Endothelial cell of umbilical vein (primary cell): ENCODE results near the gene HCN1. TPM values are rescaled to one million over a fixed set of nuclear protein-coding genes. Genes with fewer than 3 reads are reported as not detected.

Experiments
- BruUV-seq: library from RNA; stranded (reverse); fragments of 400-500 nt; replicated peaks from 2 replicates; lab custom pipeline; 2021; lab: Mats Ljungman, UMichigan
- CTCF ChIA-PET: fragments of 300-600, 350-600 bp; sonication (Branson Sonifier 250); formaldehyde crosslinking; loops from one replicate; lab custom pipeline; 2021; ENCODE audit warnings: antibody characterized with exemption, inconsistent platforms; lab: Charles Lee
- POLR2A ChIA-PET: fragments of 300-600, 350-600 bp; sonication (Branson Sonifier 250); formaldehyde crosslinking; loops from one replicate; lab custom pipeline; 2021; ENCODE audit warnings: antibody characterized with exemption, inconsistent platforms; lab: Charles Lee
- DNase-seq: peaks from one replicate; pipeline ENCODE4 v3.0.0-alpha.2; 2011; ENCODE audit warnings: low read depth, low spot score
- FAIRE-seq: peaks from 2 replicates; lab custom pipeline; 2011; peaks lifted over from hg19 to GRCh38; lab: Jason Lieb, UNC
- H2AFZ ChIP-seq: 2 replicates; pipeline ENCODE4 v1.6.0; 2012; ENCODE audit warnings: low read depth, low read length, control low read depth, inconsistent platforms
- H3K27ac ChIP-seq: 2 replicates; pipeline ENCODE4 v1.5.1; 2011; ENCODE audit warnings: low read depth, mild to moderate bottlenecking, control low read depth, low read length, moderate library complexity; ENCODE audit not compliant: insufficient read depth
- H3K27me3 ChIP-seq, 2 experiments: 2 replicates each; pipeline versions ENCODE4 v1.6.0 to v1.6.1; 2011; ENCODE audit warnings: low read length in 2 of 2, mixed read lengths in 1 of 2; ENCODE audit not compliant: control insufficient read depth in 2 of 2, insufficient read depth in 2 of 2
- H3K36me3 ChIP-seq, 2 experiments: 2 replicates in 1 of 2; 3 replicates in 1 of 2; pipeline ENCODE4 v1.5.1; 2011; ENCODE audit warnings: low read length in 2 of 2, mild to moderate bottlenecking in 1 of 2, moderate library complexity in 1 of 2; ENCODE audit not compliant: control insufficient read depth in 2 of 2, insufficient read depth in 2 of 2; ENCODE audit errors: extremely low read depth in 1 of 2
- H3K4me1 ChIP-seq: 3 replicates; pipeline ENCODE4 v1.5.1; 2011; ENCODE audit warnings: mild to moderate bottlenecking, low read length; ENCODE audit not compliant: control insufficient read depth, insufficient read depth; ENCODE audit errors: extremely low read depth
- H3K4me2 ChIP-seq: 2 replicates; pipeline ENCODE4 v1.6.1; 2011; ENCODE audit warnings: low read length, control low read depth, mixed read lengths; ENCODE audit not compliant: insufficient read depth
- H3K4me3 ChIP-seq, 3 experiments: fragments of 200-600 bp in 1 of 3; sonication (generic), shearing (Covaris generic) in 1 of 3; replicated peaks in 1 of 3; 2 replicates each; pipeline ENCODE4 v1.5.1; 2011 to 2016; ENCODE audit warnings: control low read depth in 3 of 3, low read length in 3 of 3, mild to moderate bottlenecking in 2 of 3, inconsistent platforms in 1 of 3, low read depth in 1 of 3, moderate library complexity in 1 of 3; ENCODE audit not compliant: insufficient read depth in 1 of 3
- H3K79me2 ChIP-seq: 2 replicates; pipeline ENCODE4 v1.6.0; 2012; ENCODE audit warnings: low read length, inconsistent platforms; ENCODE audit not compliant: control insufficient read depth, insufficient read depth
- H3K9ac ChIP-seq: replicated peaks from 2 replicates; pipeline ENCODE3; 2011; ENCODE audit warnings: low read length, control low read depth; ENCODE audit not compliant: insufficient read depth; ENCODE audit errors: extremely low read depth
- H3K9me1 ChIP-seq: replicated peaks from 3 replicates; pipeline ENCODE4 v1.6.0; 2011; ENCODE audit warnings: mild to moderate bottlenecking, low read length; ENCODE audit not compliant: control insufficient read depth, insufficient read depth; ENCODE audit errors: extremely low read depth
- H3K9me3 ChIP-seq: replicated peaks from 2 replicates; pipeline ENCODE4 v1.5.1; 2012; ENCODE audit warnings: low read length, inconsistent platforms; ENCODE audit not compliant: control insufficient read depth, insufficient read depth
- H4K20me1 ChIP-seq: replicated peaks from 2 replicates; pipeline ENCODE3; 2011; ENCODE audit warnings: mild to moderate bottlenecking, low read length; ENCODE audit not compliant: control insufficient read depth, insufficient read depth; ENCODE audit errors: extremely low read depth
- EZH2 ChIP-seq: IDR thresholded peaks from 2 replicates; pipeline ENCODE4 v1.6.1; 2012; ENCODE audit warnings: borderline replicate concordance, low read depth, mild to moderate bottlenecking, moderate library complexity, low read length, inconsistent platforms; ENCODE audit not compliant: severe bottlenecking
- FOS ChIP-seq: IDR thresholded peaks from 2 replicates; pipeline ENCODE4 v1.6.1; 2011; ENCODE audit warnings: mild to moderate bottlenecking, low read length, moderate library complexity, borderline replicate concordance; ENCODE audit not compliant: insufficient read depth
- GATA2 ChIP-seq: IDR thresholded peaks from 2 replicates; pipeline ENCODE4 v1.7.0; 2011; ENCODE audit warnings: low read depth, mild to moderate bottlenecking, moderate library complexity, mixed read lengths, low read length; ENCODE audit not compliant: insufficient read length, insufficient read depth
- JUN ChIP-seq: IDR thresholded peaks from 2 replicates; pipeline ENCODE4 v1.6.1; 2011; ENCODE audit warnings: borderline replicate concordance, low read depth; ENCODE audit not compliant: insufficient read length, insufficient read depth
- MYC ChIP-seq: IDR thresholded peaks from one replicate; pipeline ENCODE4 v1.6.1; 2011; ENCODE audit warnings: mild to moderate bottlenecking, low read depth, low read length
- POLR2A ChIP-seq: IDR thresholded peaks from 2 replicates; pipeline ENCODE4 v1.6.1; 2012; ENCODE audit warnings: low read depth, mild to moderate bottlenecking, control low read depth, low read length
- POLR2AphosphoS5 ChIP-seq: IDR thresholded peaks from 2 replicates; pipeline ENCODE4 v1.6.1; 2012; ENCODE audit warnings: low read depth, mild to moderate bottlenecking, control low read depth, low read length, moderate library complexity; ENCODE audit not compliant: insufficient read depth
- dilution Hi-C: fragments of 300-500 bp; cut with MboI; formaldehyde crosslinking; loops from one replicate; pipeline ENCODE4 v1.15.0; 2019; ENCODE audit warnings: low sequenced_read_pairs; ENCODE audit not compliant: extremely low pct_ligation_motif_present
- intact Hi-C: fragments of 100-400 bp; cut with micrococcal nuclease; formaldehyde crosslinking; loops from one replicate; pipeline ENCODE4 v1.10.0; 2022
- polyA plus RNA-seq, 4 experiments: library from polyadenylated mRNA; depleted of rRNA in 3 of 4; stranded (reverse) in 3 of 4; unstranded in 1 of 4; fragments of >200 nt; gene quantifications; 2 replicates each; pipeline versions ENCODE4 v1.2.1 to v1.2.3, GENCODE V29; 2011 to 2012; ENCODE audit warnings: missing spikeins in 1 of 4
- total RNA-seq: library from RNA; stranded (reverse); gene quantifications from 2 replicates; pipeline ENCODE4 v1.2.3, GENCODE V29; 2021
- TF ChIP-seq, protein P1 (sequence below): IDR thresholded peaks from 2 replicates; pipeline ENCODE4 v1.6.1; 2011; ENCODE audit not compliant: insufficient read depth, insufficient read length

The HCN1 gene
- total and polyA plus RNA-seq, 2 donors (not counting 3 experiments of a cell fraction or from before 2014, with no cell fraction given) = not detected

DNA sequence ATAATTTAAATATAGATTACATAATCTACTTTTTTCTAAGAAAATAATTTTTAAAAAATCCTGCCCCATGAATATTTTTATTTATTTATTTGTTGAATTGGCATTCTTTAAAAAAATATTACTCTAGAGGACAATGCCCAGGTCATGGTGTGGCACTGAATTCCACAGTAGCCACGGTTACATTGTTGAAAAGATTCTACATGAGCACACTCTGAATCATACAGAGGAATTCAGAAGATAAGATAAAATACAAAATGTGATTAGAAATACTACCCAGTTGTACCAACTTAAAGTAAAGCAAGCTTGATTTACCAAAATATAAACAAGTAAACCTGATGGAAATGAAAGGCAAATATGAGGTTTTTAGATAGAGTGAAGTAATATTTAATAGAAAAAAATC lies 183.7 kb downstream of the HCN1 start:
- POLR2A ChIA-PET = no interaction called here
- no peaks in the 10 kb centered on the region for H3K27me3 ChIP-seq
- dilution Hi-C loops (no loop called here), intact Hi-C loops (no loop called here)
- TF ChIP-seq FOS (no peak), MYC (no peak), JUN (no peak), GATA2 (no peak), EZH2 (no peak), POLR2AphosphoS5 (no peak), POLR2A (no peak)
- TF ChIP-seq, protein P1, sequence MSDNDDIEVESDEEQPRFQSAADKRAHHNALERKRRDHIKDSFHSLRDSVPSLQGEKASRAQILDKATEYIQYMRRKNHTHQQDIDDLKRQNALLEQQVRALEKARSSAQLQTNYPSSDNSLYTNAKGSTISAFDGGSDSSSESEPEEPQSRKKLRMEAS = no peak
- H3K4me2 ChIP-seq = no peak overlapping the region
- CTCF ChIA-PET = no interaction called here
- H4K20me1 ChIP-seq = no peaks in the 10 kb centered on the region
- no peaks in the 10 kb centered on the region for H3K79me2 ChIP-seq
- H3K4me1 ChIP-seq = no peaks in the 10 kb centered on the region
- H3K9me3 ChIP-seq = no peaks in the 10 kb centered on the region
- H3K27ac ChIP-seq = no peak overlapping the region
- no peaks in the 10 kb centered on the region for H3K9me1 ChIP-seq
- no TSS peak for BruUV-seq
- DNase-seq (no peak), FAIRE-seq (no peak)
- no peak overlapping the region for H3K4me3 ChIP-seq
- no peak overlapping the region for H3K9ac ChIP-seq
- H2AFZ ChIP-seq = no peak overlapping the region
- no peaks in the 10 kb centered on the region for H3K36me3 ChIP-seq

- CTCF ChIA-PET = interaction anchor here (1.0 kb wide), 1 partner anchor 10 kb away, joined by 3 read pairs; no protein-coding TSS in a partner anchor
- H3K36me3 ChIP-seq = no peaks in the 10 kb centered on the region
- no peaks in the 10 kb centered on the region for H3K9me3 ChIP-seq
- DNase-seq (no peak), FAIRE-seq (no peak)
- no peaks in the 10 kb centered on the region for H3K27me3 ChIP-seq
- no peak overlapping the region for H3K4me2 ChIP-seq
- no peaks in the 10 kb centered on the region for H3K9me1 ChIP-seq
- no peaks in the 10 kb centered on the region for H3K4me1 ChIP-seq
- intact Hi-C loops (no loop called here), dilution Hi-C loops (no loop called here)
- BruUV-seq = no TSS peak
- no peak overlapping the region for H3K9ac ChIP-seq
- no peaks in the 10 kb centered on the region for H4K20me1 ChIP-seq
- POLR2A ChIA-PET = no interaction called here
- no peak for TF ChIP-seq POLR2AphosphoS5
- no peak overlapping the region for H3K27ac ChIP-seq
- H3K4me3 ChIP-seq = no peak overlapping the region
- no peaks in the 10 kb centered on the region for H3K79me2 ChIP-seq
- no peak overlapping the region for H2AFZ ChIP-seq
These were observed 186.8 kb downstream of the HCN1 start for GRCh38 chr5:45509371-45509770.
